Loucy (cell line): ENCODE data around the gene APAF1.

Experiments
- EZH2phosphoT487 ChIP-seq: fragments of 200-600 bp; IDR thresholded peaks from 2 replicates; pipeline ENCODE4 v1.6.1; 2018; ENCODE audit warnings: antibody characterized with exemption, mild to moderate bottlenecking, moderate library complexity, borderline replicate concordance
- TF ChIP-seq, protein P1 (sequence below): fragments of 200-600 bp; sonication (generic); conservative IDR thresholded peaks from 2 replicates; pipeline ENCODE4 v1.5.1; 2014; ENCODE audit warnings: mild to moderate bottlenecking, antibody characterized with exemption, low read length

DNA sequence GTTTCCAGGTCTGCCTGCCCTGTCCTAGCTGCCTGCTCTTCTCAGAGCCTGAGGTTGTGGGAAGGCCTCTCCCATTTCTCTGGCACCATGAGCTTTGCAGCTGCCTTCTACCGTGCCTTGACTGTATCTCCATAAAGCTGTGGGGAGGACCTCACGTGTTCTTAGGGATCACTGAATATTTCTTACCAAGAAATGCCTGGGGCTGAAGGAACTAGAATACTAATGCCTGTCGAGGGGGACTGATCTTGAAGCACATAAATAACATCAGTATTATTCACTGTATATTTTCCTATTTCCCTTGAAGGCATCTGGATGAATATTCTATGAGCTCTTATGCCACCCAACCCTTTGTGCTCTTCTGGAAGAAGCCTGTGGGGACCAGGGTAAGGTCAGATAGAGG lies 103.4 kb downstream of the APAF1 start:
- TF ChIP-seq, protein P1, sequence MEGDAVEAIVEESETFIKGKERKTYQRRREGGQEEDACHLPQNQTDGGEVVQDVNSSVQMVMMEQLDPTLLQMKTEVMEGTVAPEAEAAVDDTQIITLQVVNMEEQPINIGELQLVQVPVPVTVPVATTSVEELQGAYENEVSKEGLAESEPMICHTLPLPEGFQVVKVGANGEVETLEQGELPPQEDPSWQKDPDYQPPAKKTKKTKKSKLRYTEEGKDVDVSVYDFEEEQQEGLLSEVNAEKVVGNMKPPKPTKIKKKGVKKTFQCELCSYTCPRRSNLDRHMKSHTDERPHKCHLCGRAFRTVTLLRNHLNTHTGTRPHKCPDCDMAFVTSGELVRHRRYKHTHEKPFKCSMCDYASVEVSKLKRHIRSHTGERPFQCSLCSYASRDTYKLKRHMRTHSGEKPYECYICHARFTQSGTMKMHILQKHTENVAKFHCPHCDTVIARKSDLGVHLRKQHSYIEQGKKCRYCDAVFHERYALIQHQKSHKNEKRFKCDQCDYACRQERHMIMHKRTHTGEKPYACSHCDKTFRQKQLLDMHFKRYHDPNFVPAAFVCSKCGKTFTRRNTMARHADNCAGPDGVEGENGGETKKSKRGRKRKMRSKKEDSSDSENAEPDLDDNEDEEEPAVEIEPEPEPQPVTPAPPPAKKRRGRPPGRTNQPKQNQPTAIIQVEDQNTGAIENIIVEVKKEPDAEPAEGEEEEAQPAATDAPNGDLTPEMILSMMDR, result no peak
- no peak for TF ChIP-seq EZH2phosphoT487
